Fibroblast of pulmonary artery (primary cell): ENCODE results near the gene ZNF641.

Experiments
- DNase-seq: peaks from one replicate; pipeline ENCODE4 v3.0.0-alpha.2; 2010; ENCODE audit warnings: low read depth
- H3K4me3 ChIP-seq: replicated peaks from 2 replicates; pipeline ENCODE4 v1.5.1; 2011; ENCODE audit warnings: low read depth, mild to moderate bottlenecking, control low read depth, low read length, moderate library complexity
- CTCF ChIP-seq: IDR thresholded peaks from 2 replicates; pipeline ENCODE4 v1.5.1; 2011; ENCODE audit warnings: mild to moderate bottlenecking, control low read depth, low read length, inconsistent platforms; ENCODE audit errors: missing control alignments

Gene ZNF641

GRCh38 chr12:48311313-48311712 lies 39.4 kb downstream of the ZNF641 start:
- no peak overlapping the region for H3K4me3 ChIP-seq
- DNase-seq, result no peak
- TF ChIP-seq CTCF, result no peak

- no peak overlapping the region for H3K4me3 ChIP-seq
- no peak for TF ChIP-seq CTCF
- no peak for DNase-seq
These were observed 43.5 kb downstream of the ZNF641 start for GRCh38 chr12:48307269-48307668.

DNA sequence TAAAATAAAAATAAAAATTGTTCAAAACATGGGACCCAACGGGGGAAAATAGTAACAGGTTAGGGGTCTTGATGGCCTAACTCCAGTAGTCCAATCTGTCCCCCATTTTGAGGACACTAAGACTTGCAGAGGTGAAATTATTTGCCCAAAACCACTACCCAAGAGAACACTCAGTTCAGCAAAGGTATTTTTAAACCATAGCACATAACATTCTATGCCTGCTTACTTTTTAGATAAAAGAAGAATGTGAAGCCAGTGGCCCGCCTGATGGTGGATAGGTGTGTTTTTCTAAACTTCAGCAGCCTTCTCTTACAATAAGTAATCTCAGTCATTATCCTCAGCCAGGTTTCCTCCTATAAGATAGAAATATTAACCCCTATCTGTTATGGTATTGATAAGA lies 45.5 kb downstream of the ZNF641 start:
- H3K4me3 ChIP-seq, result no peak overlapping the region
- no peak for DNase-seq
- TF ChIP-seq CTCF, result no peak

GRCh38 chr12:48302161-48302911 lies 48.4 kb downstream of the ZNF641 start:
- no peak overlapping the region for H3K4me3 ChIP-seq
- TF ChIP-seq CTCF, result no peak
- peak; percentile 10 for DNase-seq

GRCh38 chr12:48300774-48301173 lies 49.9 kb downstream of the ZNF641 start:
- no peak for DNase-seq
- H3K4me3 ChIP-seq, result no peak overlapping the region
- no peak for TF ChIP-seq CTCF

DNA sequence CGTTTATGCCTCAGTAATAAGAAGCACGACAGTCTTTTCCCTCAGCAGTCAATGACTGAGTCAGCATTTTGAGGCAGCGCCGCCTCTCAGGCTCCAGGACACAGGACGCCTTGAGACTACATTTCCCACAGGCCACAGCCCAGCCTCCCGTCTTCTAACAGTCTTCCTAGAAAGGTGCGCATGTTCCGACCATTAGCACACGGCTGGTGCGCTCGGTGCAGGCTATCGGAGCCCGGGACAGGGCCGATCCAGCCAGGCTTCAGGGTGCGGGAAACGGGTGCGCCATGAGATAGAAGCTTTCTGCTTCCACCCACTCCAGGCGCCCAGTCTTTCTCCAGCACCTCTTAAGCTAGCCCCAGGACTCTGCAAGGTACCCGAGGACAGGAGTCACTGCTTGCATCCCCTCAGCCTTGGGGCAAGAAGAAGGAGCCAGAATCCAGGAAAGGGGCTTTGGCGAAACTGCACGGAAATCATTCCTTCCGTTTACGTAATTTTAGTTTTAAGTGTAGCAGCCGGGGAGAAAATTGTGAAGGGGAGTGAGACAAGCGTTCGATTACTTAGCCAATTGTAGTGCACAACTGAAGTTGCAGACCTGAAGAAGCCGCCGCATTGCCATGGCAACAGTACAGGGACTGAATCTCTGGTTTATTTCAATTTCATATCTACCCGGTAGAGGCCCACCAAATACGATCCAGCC lies 54.0 kb downstream of the ZNF641 start:
- peak overlapping the region; percentile 61 for H3K4me3 ChIP-seq
- DNase-seq, result peak; percentile 86
- no peak for TF ChIP-seq CTCF

GRCh38 chr12:48292040-48292439 lies 58.7 kb downstream of the ZNF641 start:
- DNase-seq, result peak; percentile 47
- H3K4me3 ChIP-seq, result no peak overlapping the region
- no peak for TF ChIP-seq CTCF
